ENCODE data around the gene DCAF10. TPM values are rescaled to one million over a fixed set of nuclear protein-coding genes. Genes with fewer than 3 reads are reported as not detected.
"Not testable (repeated sequence)": the region's sequence is repeated elsewhere in the genome, so short reads cannot be mapped to it uniquely, and the experiment has no call there.

The DCAF10 gene
- total RNA-seq, 1 experiment from 2014 or later, result 10.8 TPM

DNA sequence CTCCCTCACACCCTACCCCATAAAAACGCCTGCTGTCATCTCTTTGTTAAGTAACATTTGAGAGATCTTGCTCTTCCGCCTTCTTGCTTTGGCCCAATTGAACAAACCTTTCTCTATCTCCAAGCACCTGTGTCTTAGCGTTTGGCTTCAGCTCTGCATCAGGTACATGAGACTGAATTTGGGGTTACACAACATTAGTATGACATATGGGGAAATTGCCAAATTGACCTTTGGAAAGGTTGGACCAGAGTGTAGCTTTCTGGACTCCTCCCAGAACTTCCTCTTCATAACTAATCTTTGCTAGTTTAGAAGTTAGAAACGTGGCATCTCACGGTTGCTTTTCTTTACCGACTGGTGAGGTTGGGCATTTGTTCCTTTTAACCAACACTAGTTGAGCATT, 12.3 kb upstream of the DCAF10 start:
- no peak for DNase-seq (ENCODE audit: low read depth)

DNA sequence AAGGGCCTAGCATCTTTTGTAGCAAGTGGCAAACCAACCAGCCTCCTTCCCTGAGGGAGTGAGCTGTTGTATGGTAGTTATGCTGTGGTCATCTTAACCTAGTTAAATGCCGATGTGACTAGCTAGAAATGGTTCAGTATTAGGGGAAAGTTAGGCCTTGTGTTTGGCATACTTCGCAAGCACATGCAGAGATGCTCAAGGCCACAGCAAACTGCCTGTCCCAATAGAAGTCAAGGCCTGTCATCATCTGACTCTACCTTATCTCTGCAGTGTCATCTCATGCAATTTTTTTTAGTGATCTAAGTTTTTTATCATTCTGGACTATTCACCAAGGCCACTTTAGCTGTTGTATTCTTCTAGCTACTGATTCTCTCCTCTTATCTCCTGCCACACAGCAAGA, 10.5 kb upstream of the DCAF10 start:
- DNase-seq (ENCODE audit: low read depth), result no peak

DNA sequence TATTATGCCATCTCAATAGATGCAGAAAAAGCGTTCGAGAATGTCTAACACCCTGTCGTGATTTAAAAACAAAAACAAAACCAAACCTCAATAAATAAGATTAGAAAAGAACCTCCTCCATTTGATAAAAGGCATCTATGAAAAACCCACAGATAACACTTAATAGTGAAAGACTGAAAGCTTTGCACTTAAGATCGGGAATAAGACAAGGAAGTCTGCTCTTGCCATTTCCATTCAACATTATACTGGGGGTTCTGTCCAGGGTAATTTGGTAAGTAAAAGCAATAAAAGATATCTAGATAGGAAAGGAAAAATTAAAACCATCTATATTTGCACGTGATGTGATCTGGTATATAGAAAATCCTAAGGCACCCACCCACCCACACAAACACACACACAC, 8.5 kb upstream of the DCAF10 start:
- DNase-seq (ENCODE audit: low read depth), result no peak

DNA sequence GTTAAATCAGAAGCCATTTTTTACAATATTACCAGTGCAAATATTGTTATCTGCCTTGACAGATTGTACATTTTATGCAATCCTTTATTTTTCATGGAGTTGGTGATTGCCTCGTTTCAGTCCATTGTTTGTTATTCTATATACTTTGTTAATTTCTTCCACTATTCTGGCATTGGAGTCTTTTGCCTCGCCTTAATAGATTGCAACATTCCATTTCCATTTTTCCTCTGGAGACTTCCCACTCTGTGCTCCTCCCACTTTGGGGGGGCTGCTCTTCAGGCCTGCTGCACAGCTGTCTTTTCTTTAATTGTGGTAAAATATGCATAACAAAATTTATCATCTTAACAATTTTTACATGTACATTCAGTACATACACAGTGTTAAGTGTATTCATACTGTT, 4.4 kb upstream of the DCAF10 start:
- DNase-seq (ENCODE audit: low read depth), result no peak

DNA sequence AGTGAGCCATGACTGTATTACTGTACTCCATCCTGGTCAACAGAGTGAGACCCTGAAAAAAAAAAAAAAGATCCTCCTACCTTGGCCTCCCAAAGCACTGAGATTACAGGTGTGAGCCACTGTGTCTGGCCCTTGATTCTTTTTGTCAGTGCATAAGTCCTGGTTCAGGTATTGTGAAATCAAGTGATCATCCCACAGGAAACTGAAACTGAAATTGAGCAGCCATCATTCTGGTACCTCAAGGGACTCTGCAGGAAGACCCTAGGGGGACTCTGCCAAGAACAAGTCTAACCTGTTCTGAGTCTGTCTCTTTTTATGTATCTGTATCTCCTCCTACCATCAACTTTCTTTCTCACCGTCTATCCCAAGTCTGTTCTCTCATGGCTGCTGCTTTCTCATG, 1.9 kb upstream of the DCAF10 start:
- DNase-seq (ENCODE audit: low read depth), result no peak

DNA sequence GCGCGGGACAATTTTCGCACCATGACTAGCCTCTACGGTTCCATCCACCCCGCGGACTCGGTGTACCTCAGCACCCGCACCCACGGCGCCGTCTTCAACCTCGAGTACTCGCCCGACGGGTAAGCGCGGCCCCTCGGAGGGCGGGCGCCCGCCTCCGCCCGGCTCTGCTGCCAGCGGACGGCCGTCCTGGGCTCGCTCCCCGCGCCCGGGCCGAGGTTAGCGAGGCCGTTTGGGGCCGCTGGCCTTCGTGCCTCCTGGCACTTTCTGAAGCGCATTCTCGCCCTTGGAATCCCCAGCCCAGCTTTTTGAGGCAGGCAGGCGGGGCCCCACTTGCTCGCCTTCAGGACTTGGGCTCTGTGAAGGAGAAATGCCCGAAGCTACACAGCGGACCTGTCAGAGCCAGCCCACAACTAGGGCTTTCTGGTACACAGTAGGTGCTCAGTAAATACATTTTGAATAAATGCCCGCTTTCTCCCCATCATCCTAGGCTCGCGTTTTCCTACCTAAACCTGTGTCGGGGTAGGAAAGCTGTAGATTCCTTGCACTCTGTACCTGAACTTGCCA, 772 bp downstream of the DCAF10 start:
- peak; percentile 13 for DNase-seq (ENCODE audit: low read depth)

DNA sequence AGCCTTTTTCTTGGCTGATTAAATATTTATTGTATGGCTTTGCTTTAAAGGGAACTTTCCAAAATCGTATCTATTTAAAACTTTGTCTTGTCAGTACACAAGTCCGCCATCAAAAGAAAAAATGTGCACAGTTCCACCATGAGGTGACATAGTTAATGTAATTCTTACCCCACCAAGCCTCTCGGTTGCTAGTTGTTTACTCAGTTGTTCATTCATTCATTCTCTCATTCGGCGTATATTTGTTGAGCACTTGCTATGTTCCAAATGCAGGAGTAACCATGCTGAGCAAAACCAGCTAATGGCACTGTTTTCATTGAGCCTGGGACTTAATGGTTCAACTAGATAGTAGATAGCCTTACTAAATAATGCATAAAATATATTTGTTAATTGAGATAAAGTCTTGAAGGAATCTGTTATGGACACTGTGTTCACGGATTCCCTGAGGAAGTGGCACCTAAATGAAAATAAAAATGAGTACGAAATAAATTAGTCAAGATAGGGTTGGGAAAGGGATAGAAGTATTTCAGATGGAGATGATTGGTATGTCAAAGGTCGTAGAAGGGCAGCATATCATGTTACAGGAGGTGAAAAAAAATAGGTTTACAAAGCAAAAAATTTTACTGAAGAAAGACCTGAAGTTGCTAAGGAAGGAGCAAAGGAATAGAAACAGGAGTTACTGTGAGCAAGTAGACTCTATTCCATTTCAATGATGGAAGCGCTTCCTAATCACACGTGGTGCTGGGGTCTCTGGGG, 1.5 kb downstream of the DCAF10 start:
- no peak for DNase-seq (ENCODE audit: low read depth)

DNA sequence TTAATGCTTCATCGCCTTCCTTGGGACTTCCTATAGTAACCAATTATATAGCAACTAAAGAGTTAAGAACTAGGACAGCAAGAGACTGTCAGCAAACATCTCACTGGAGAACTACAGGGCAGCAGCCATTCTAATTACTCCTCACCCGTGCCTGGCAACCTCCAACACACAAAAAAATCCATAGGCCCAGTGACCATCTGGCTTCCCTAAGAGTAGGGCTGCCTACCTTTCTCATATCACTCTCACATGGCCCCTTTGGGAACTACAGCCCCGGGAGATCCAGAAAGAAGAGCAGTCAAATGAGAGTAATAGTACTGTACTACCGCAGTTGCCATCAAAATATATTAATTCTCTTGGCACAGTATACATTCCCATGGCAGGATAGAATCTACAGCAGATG, 5.7 kb downstream of the DCAF10 start:
- DNase-seq (ENCODE audit: low read depth), result no peak

DNA sequence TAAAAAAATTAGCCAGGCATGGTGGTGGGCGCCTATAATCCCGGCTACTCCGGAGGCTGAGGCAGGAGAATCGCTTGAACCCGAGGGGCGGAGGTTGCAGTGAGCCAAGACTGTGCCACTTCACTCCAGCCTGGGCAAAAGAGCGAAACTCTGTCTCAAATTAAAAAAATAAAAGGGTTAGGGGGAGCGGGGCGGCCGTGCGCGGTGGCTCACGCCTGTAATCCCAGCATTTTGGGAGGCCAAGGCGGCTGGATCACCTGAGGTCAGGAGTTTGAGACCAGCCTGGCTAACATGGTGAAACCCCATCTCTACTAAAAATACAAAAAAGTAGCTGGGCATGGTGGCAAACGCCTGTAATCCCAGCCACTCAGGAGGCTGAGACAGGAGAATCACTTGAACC, 9.1 kb downstream of the DCAF10 start:
- not testable (repeated sequence) for DNase-seq (ENCODE audit: low read depth)

DNA sequence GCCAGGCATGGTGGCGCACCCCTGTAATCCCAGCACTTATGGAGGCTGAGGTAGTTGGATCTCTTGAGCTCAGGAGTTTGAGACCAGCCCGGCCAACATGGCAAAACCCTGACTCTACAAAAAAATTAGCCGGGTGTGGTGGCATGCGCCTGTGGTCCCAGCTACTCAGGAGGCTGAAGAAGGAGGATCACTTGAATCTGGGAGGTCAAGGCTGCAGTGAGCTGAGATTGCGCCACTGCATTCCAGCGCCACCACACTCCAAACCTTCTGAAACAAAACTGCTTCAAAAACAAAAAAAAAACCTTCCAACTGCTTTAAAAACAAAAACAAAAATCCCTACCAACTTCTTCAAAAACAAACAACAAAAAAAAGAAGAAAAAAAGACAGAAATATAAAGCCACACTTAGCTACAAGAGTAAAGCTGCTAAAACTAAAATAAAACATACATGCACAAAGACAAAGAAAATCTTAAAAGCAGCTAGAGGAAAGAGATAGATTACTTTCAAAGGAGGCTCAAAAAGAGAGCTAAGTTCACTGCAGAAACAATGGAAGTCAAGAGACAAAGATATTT, 11.4 kb downstream of the DCAF10 start:
- DNase-seq (ENCODE audit: low read depth), result no peak

DNA sequence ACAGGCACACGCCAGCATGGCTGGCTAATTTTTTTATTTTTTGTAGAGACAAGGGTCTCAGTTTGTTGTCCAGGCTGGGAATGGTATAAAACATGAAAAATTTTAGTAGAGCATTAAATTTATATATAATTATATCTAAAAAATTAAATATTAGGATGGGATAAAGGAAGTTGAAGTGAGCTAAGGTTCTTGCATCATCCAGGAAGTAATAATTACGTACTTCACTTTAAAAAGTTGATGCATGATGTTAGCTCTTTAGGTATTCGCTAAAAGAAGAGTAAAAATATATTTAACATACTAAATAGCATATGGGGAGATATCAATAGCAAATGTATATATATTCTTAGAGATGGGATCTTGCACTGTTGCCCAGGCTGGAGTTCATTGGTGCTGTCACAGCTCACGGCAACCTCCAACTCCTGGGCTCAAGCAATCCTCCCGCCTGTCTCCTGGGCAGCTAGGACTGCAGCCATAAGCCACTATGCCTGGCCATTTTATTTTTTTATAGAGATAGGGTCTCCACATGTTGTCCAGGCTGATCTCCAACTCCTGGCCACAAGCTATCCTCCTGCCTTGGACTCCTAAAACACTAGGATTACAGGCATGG, 12.3 kb downstream of the DCAF10 start:
- no peak for DNase-seq (ENCODE audit: low read depth)

DNA sequence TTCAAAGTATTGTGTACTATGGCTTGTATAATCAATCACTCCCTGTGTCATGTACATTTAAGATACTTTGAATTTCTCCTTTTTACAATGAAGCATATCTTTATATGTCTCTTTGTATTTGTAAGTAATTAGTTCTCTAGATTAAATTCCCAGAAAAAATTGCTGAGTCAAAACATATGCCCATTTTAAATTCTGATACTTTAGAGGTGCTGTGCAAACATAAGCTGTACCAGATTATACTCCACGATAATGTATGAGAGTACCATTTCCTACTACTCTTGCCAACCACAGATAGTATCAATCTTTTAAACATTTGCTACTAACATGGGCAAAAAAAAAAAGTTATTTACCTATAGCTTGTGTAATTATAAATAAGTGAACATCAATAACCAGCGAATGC, 18.3 kb downstream of the DCAF10 start:
- DNase-seq (ENCODE audit: low read depth), result no peak

DNA sequence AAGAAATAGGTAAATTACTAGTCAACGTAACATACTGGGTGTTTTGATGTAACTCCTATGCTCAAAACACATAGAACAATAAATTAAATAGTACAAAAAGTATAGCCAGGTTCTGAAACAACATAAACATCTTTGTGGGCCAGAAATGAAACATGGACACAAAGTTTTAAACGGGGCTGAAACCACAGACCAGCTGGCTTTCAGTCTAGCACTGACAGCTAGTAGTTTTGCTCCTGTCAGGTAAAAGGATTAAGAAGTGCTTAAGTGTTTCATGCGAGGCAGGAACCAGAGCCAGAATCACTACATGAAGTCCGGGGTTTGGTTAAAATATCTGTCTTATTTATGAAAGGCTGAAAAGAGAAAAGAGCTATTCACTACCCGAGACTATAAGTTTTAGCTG, 19.5 kb downstream of the DCAF10 start:
- no peak for DNase-seq (ENCODE audit: low read depth)

DNA sequence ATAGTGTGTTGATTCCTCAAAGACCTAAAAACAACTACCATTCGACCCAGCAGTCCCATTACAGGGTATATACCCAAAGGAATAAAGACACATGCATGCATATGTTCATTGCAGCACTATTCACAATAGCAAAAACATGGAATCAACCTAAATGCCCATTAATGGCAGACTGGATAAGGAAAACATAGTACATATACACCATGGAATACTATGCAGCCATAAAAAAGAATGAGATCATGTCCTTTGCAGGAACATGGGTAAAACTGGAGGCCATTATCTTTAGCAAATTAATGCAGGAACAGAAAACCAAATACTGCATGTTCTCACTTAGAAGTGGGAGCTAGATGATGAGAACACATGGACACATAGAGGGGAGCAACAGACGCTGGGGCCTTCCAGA, 24.6 kb downstream of the DCAF10 start:
- DNase-seq (ENCODE audit: low read depth), result not testable (repeated sequence)

DNA sequence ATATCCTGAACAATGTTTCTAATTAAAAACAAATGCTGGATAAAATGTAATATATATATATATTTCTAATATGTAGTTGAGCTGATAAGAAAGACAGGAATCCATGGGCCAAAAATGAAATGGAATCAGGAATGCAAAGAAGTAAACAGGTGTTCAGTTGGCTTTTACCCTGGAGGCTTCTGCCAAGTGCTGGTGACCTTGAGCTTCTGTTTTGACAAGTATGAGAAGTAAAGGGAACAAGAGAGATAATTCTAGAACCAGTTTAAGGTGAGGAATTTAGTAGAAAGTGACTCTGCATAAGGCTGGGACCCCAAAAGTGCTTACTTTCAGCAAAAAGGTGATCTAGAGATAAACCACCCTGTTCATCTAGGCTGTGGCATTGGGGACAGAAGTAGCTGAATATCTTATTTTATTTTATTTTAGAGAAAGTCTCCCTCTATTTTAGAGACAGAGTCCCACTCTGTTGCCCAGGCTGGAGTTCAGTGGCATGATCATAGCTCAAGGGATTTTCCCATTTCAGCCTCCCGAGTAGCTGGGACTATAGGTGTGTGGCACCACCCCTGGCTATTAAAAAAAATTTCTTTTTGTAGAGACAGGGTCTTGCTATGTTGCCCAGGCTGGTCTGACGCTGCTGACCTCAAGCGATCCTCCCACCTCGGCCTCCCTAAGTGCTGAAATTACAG, 27.0 kb downstream of the DCAF10 start:
- no peak for DNase-seq (ENCODE audit: low read depth)

DNA sequence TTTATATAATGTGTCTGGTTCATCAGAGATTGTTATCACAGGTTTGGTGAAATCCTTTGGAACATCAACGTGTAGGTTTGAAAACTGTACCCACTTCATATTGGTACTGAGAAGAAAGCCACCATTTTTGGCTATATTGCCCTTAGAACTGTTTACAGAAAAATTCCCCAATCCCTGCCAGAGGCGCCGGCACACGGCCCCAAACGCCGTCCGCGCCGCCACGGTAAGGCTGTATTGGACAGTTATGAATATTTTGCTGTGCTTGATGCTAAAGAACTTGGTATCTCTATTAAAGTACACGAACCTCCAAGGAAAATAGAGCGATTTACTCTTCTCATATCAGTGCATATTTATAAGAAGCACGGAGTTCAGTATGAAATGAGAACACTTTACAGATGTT, 35.2 kb downstream of the DCAF10 start:
- DNase-seq (ENCODE audit: low read depth), result no peak

DNA sequence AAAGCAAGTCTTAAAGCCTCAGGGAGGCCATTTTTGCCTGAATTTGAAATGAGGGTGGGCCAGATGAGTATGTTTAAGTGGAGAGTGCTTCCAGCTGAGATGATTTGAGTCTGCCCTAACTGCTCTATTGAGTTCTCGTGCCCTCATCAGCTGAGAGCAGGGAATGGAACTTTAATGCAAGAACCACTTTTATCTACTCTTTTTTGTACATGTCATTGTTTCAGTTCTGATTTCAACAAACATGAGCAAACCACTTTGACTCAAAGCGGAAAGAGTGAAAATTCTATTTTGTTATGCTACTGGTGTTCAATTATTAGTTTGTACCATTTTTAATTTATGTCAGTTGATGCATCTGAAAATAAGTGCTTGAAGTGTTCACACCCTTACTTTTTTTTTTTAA, 35.8 kb downstream of the DCAF10 start:
- DNase-seq (ENCODE audit: low read depth), result no peak

DNA sequence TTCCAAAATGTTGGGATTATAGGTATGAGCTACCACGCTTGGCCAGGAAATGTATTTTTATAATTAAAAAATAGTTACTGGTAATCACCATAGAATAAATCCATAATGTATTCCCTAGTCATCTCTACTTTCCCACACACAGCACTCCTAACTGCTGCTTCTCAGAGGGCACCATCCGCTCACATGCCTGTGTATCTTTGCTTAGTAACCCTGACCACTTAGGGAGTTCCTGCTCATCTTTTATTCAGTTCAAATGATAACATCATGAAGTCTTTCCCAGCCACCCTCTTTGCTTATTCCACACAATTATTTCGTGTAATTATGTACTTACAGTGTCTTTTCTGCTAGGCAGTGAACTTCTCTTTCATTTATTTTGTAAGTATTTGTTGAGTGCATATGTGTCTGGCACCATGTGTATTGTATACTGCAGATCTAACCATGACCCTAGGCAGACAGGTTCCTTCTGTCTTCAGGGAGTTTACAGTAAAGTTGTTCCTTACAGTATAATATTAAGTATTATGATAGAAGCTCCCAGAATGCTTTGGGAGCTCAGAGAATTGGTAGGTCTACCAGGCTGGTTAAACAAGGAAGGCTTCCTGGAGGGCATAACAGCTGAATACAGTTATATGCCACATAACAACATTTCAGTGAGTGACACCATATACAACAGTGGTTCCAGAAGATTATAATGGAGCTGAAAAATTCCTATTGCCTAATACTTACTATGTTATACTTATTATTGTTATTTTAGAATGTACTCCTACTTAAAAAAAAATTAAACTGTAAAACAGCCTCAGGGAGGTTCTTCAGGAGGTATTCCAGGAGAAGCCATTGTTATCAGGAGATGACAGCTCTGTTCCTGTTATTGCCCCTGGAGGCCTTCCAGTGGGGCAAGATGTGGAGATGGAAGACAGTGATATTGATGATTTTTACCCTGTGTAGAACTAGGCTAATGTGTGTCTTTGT, 39.2 kb downstream of the DCAF10 start:
- DNase-seq (ENCODE audit: low read depth), result no peak

DNA sequence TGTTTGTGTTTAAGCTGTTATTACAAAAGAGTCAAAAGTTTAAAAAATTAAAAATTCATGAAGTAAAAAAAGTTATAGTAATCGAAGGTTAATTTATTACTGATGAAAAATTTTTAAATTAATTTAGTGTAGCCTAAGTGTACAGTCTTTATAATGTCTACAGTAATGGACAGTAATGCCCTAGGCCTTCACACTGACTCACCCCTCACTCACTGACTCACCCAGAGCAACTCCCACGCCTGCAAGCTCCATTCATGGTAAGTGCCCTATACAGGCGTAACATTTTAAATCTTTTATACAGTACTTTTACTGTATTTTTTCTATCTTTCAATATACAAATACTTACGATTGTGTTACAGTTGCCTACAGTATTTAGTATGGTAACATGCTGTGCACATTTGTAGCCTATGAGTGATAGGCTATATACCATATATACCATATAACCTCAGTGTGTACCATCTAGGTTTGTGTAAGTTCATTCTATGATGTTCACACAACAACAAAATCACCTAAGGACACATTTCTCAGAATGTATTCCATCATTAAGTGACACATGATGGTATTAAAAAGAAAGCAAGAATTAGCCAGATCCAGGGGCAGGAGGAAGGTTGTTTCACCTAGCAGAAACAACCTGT, 40.1 kb downstream of the DCAF10 start:
- DNase-seq (ENCODE audit: low read depth), result peak; percentile 81

DNA sequence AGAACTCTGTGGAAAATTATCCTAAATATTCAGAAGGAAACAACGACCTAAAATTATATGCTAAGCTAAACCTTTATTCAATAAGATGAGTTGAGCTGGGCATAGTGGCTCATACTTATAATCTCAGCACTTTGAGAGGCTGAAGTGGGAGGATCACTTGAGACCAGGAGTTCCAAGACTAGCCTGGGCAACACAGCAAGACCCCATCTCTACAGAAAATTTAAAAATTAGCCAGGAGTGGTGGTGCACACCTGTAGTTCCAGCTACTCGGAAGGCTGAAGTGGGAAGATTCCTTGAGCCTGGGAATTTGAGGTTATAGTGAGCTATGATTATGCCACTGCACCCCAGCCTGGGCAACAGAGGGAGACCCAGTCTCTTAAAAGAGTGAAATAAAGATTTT, 51.6 kb downstream of the DCAF10 start:
- no peak for DNase-seq (ENCODE audit: low read depth)

Data from HT1080 (cell line).